Measurements from ENCODE around the gene IMP3.
A peak's percentile ranks its signal among the peaks of the same experiment; 100 is the strongest.
"Not testable (repeated sequence)": the region's sequence is repeated elsewhere in the genome, so short reads cannot be mapped to it uniquely, and the experiment has no call there.

IMP3 gene

GRCh38 chr15:75687486-75688277, 47.7 kb upstream of the IMP3 start:
- Histone ChIP-seq H2AFZ (ENCODE audit: low read depth) (no peak overlapping the region), H3K9ac (no peak overlapping the region), H3K4me2 (no peak overlapping the region), H3K79me2 (ENCODE audit: insufficient read depth, low read depth) (no peaks in the 10 kb centered on the region), H3K4me1 (ENCODE audit: low read depth, poor library complexity, severe bottlenecking) (no peaks in the 10 kb centered on the region), H4K20me1 (ENCODE audit: insufficient read depth) (no peaks in the 10 kb centered on the region), H3K36me3 (ENCODE audit: insufficient read depth) (no peaks in the 10 kb centered on the region), H3K4me3 (IDR thresholded peaks at IDR 0.05; ENCODE audit: insufficient read depth, low read depth, low read length) (no peak overlapping the region), H3K27ac (no peak overlapping the region), H3K27me3 (ENCODE audit: insufficient read depth, low read depth) (no peaks in the 10 kb centered on the region; the same call in 1 of the 2 replicates)
- no peak for TF ChIP-seq CTCF (conservative IDR thresholded peaks at IDR 0.05; ENCODE audit: low read depth, low read length)

DNA sequence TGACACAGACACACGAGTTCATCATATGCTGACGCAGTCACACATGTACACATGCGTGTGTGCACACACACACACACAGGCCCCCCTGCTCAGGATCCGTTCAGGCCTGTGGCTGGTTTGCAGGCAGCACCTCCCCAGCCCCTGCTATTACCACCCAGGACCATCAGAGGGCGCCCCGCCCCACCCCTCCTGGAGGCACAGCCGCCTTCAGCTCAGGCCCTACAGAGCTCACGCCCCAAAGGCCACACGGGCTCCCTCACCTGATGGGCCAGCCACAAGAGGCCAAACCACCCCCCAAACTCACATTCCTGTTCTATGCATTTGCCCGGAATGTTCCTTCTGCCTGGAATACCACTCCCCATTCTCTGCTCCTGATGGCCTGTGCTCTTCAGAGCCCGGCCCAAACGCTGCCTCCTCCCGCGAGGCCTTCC, 46.2 kb upstream of the IMP3 start:
- not testable (repeated sequence) for H3K4me3 ChIP-seq (IDR thresholded peaks at IDR 0.05; ENCODE audit: insufficient read depth, low read depth, low read length)

DNA sequence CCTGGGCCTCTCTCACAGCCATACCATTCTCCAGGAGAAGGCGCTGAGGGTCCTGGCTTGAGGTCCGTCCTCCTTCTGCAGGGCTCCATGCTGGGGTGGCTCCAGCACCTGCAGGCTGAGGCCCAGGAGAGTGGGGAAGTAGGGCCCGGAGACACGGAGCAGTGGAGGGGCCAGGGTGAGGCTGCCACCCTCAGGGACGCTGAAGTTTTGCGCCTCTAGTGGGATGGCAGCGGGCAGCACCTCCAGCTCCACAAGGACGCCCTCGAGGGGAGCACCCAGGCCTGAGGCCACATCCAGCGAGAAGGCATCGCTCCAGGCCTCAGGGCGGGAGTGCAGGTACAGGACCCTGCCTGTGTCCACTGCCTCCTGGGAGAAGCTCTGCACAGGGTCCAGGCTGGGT, 45.2 kb upstream of the IMP3 start:
- H3K79me2 ChIP-seq (ENCODE audit: insufficient read depth, low read depth), result no peaks in the 10 kb centered on the region
- TF ChIP-seq CTCF (conservative IDR thresholded peaks at IDR 0.05; ENCODE audit: low read depth, low read length), result no peak
- H3K36me3 ChIP-seq (ENCODE audit: insufficient read depth), result no peaks in the 10 kb centered on the region
- H3K27ac ChIP-seq, result no peak overlapping the region
- no peak overlapping the region for H3K9ac ChIP-seq
- H3K4me1 ChIP-seq (ENCODE audit: low read depth, poor library complexity, severe bottlenecking), result no peaks in the 10 kb centered on the region
- H4K20me1 ChIP-seq (ENCODE audit: insufficient read depth), result no peaks in the 10 kb centered on the region
- H2AFZ ChIP-seq (ENCODE audit: low read depth), result no peak overlapping the region
- H3K4me2 ChIP-seq, result no peak overlapping the region
- H3K4me3 ChIP-seq (IDR thresholded peaks at IDR 0.05; ENCODE audit: insufficient read depth, low read depth, low read length), result no peak overlapping the region
- H3K27me3 ChIP-seq (ENCODE audit: insufficient read depth, low read depth), result no peaks in the 10 kb centered on the region

More for the DNA sequence above, 46.2 kb upstream of the IMP3 start:
- H2AFZ ChIP-seq (ENCODE audit: low read depth); H3K9ac ChIP-seq; H3K36me3 ChIP-seq (ENCODE audit: insufficient read depth); H4K20me1 ChIP-seq (ENCODE audit: insufficient read depth); H3K4me1 ChIP-seq (ENCODE audit: low read depth, poor library complexity, severe bottlenecking); H3K27me3 ChIP-seq (ENCODE audit: insufficient read depth, low read depth); H3K27ac ChIP-seq; H3K4me2 ChIP-seq; H3K79me2 ChIP-seq (ENCODE audit: insufficient read depth, low read depth): not testable (repeated sequence)
- TF ChIP-seq CTCF (conservative IDR thresholded peaks at IDR 0.05; ENCODE audit: low read depth, low read length), result peak; percentile 65

- Histone ChIP-seq H3K9ac (no peak overlapping the region), H3K27me3 (ENCODE audit: insufficient read depth, low read depth) (no peaks in the 10 kb centered on the region), H2AFZ (ENCODE audit: low read depth) (0 out of 2 replicates have a peak overlapping the region, but pooled peaks have one; percentile 41), H3K79me2 (ENCODE audit: insufficient read depth, low read depth) (no peaks in the 10 kb centered on the region), H3K4me2 (no peak overlapping the region), H3K4me3 (IDR thresholded peaks at IDR 0.05; ENCODE audit: insufficient read depth, low read depth, low read length) (no peak overlapping the region), H3K27ac (no peak overlapping the region), H3K36me3 (ENCODE audit: insufficient read depth) (no peaks in the 10 kb centered on the region), H4K20me1 (ENCODE audit: insufficient read depth) (no peaks in the 10 kb centered on the region), H3K4me1 (ENCODE audit: low read depth, poor library complexity, severe bottlenecking) (no peaks in the 10 kb centered on the region)
- no peak for TF ChIP-seq CTCF (conservative IDR thresholded peaks at IDR 0.05; ENCODE audit: low read depth, low read length)
Measured at GRCh38 chr15:75684648-75685047, 44.6 kb upstream of the IMP3 start.

All from KMS-11 (cell line).